Stimulated activated CD4-positive, alpha-beta T cell treated with anti-CD3 and anti-CD28 coated beads, TNF-alpha, amount 100 ng/mL, for 48 hours (primary cell): Measurements from ENCODE around the gene GORASP1.
A peak's percentile ranks its signal among the peaks of the same experiment; 100 is the strongest.

Source experiments
- DNase-seq, 3 donors: peaks; one replicate each; pipeline ENCODE4 v3.0.0-alpha.2; 2020; ENCODE audit warnings: low read depth in 3 of 3

The GORASP1 gene

GRCh38 chr3:39102504-39103323 lies 4.7 kb downstream of the GORASP1 start:
- DNase-seq, result no peak

GRCh38 chr3:39101022-39101689 lies 6.3 kb downstream of the GORASP1 start:
- DNase-seq, result peak in 1 of 3 donors; percentile 43

GRCh38 chr3:39100500-39100886 lies 6.9 kb downstream of the GORASP1 start:
- DNase-seq, result no peak

GRCh38 chr3:39099738-39100499 lies 7.5 kb downstream of the GORASP1 start:
- DNase-seq, result no peak

- DNase-seq, result no peak
Observed at GRCh38 chr3:39099242-39099641, 8.2 kb downstream of the GORASP1 start.

GRCh38 chr3:39098473-39099000 lies 8.9 kb downstream of the GORASP1 start:
- DNase-seq, result no peak

- DNase-seq, result no peak
Observed at GRCh38 chr3:39097716-39098472, 9.5 kb downstream of the GORASP1 start.

GRCh38 chr3:39096775-39097174 lies 10.7 kb downstream of the GORASP1 start:
- no peak for DNase-seq

- DNase-seq, result no peak
Observed at GRCh38 chr3:39095778-39096177, 11.6 kb downstream of the GORASP1 start.

- DNase-seq, result no peak
Observed at GRCh38 chr3:39094851-39095677, 12.4 kb downstream of the GORASP1 start.

GRCh38 chr3:39090922-39091321 lies 16.5 kb downstream of the GORASP1 start:
- DNase-seq, result no peak

- no peak for DNase-seq
Observed at GRCh38 chr3:39088889-39089288, 18.5 kb downstream of the GORASP1 start.

- no peak for DNase-seq
Observed at GRCh38 chr3:39088456-39088855, 19.0 kb downstream of the GORASP1 start.

- no peak for DNase-seq
Observed at GRCh38 chr3:39086144-39086543, 21.3 kb downstream of the GORASP1 start.

GRCh38 chr3:39082666-39083313 lies 24.6 kb downstream of the GORASP1 start:
- DNase-seq, result no peak

- DNase-seq, result no peak
Observed at GRCh38 chr3:39080026-39080425, 27.4 kb downstream of the GORASP1 start.

GRCh38 chr3:39079530-39079929 lies 27.9 kb downstream of the GORASP1 start:
- no peak for DNase-seq

- DNase-seq, result no peak
Observed at GRCh38 chr3:39075910-39076309, 31.5 kb downstream of the GORASP1 start.

GRCh38 chr3:39068556-39068955 lies 38.9 kb downstream of the GORASP1 start:
- DNase-seq, result no peak

GRCh38 chr3:39067286-39067685 lies 40.1 kb downstream of the GORASP1 start:
- DNase-seq, result no peak
